Measurements from ENCODE around the gene TBP. TPM values are rescaled to one million over a fixed set of nuclear protein-coding genes. Genes with fewer than 3 reads are reported as not detected.

Gene TBP
- total and polyA plus RNA-seq, 2 of the 13 experiments (the other 11 are each of a cell fraction or from before 2014, with no cell fraction given) = 21.7 to 28.1 TPM

DNA sequence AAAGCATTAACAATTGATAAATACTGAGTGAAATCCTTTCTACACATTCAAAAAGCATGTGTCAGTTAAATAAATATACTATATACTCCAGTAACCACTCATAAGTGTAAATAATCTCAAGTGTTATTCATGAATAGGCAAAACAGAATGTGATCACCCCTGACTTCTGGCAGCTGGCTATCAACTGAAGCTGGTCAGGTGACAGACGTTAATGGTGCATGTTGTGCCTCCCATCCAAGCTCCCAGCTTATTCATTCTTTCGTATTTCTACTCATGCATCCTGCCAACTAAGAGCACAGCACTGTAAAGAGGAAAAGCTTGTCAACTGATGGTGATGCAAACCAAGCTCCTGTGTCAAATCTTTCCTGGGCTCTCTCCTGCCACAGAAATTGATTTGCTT lies 8.8 kb upstream of the TBP start (continued):
- TF ChIP-seq, protein P1, sequence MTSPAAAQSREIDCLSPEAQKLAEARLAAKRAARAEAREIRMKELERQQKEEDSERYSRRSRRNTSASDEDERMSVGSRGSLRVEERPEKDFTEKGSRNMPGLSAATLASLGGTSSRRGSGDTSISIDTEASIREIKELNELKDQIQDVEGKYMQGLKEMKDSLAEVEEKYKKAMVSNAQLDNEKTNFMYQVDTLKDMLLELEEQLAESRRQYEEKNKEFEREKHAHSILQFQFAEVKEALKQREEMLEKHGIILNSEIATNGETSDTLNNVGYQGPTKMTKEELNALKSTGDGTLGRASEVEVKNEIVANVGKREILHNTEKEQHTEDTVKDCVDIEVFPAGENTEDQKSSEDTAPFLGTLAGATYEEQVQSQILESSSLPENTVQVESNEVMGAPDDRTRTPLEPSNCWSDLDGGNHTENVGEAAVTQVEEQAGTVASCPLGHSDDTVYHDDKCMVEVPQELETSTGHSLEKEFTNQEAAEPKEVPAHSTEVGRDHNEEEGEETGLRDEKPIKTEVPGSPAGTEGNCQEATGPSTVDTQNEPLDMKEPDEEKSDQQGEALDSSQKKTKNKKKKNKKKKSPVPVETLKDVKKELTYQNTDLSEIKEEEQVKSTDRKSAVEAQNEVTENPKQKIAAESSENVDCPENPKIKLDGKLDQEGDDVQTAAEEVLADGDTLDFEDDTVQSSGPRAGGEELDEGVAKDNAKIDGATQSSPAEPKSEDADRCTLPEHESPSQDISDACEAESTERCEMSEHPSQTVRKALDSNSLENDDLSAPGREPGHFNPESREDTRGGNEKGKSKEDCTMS (CRISPR knock-in tag; conservative IDR thresholded peaks at IDR 0.05) = no peak
- no peak for TF ChIP-seq THYN1 (CRISPR knock-in tag; IDR thresholded peaks at IDR 0.05; ENCODE audit: borderline replicate concordance, low read depth)
- TF ChIP-seq SSRP1 (CRISPR knock-in tag; IDR thresholded peaks at IDR 0.05) = no peak
- TF ChIP-seq CAMTA2 (CRISPR knock-in tag; IDR thresholded peaks at IDR 0.05; ENCODE audit: borderline replicate concordance) = no peak
- TF ChIP-seq, protein P2, sequence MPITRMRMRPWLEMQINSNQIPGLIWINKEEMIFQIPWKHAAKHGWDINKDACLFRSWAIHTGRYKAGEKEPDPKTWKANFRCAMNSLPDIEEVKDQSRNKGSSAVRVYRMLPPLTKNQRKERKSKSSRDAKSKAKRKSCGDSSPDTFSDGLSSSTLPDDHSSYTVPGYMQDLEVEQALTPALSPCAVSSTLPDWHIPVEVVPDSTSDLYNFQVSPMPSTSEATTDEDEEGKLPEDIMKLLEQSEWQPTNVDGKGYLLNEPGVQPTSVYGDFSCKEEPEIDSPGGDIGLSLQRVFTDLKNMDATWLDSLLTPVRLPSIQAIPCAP (CRISPR knock-in tag; IDR thresholded peaks at IDR 0.05; ENCODE audit: low read depth) = no peak
- no peak for TF ChIP-seq KLF12 (CRISPR knock-in tag; IDR thresholded peaks at IDR 0.05; ENCODE audit: borderline replicate concordance)
- no peak for TF ChIP-seq CBX2 (IDR thresholded peaks at IDR 0.05; ENCODE audit: low read depth, low read length)
- TF ChIP-seq CBX2 (CRISPR knock-in tag; IDR thresholded peaks at IDR 0.05; ENCODE audit: low read depth) = no peak
- TF ChIP-seq, protein P3, sequence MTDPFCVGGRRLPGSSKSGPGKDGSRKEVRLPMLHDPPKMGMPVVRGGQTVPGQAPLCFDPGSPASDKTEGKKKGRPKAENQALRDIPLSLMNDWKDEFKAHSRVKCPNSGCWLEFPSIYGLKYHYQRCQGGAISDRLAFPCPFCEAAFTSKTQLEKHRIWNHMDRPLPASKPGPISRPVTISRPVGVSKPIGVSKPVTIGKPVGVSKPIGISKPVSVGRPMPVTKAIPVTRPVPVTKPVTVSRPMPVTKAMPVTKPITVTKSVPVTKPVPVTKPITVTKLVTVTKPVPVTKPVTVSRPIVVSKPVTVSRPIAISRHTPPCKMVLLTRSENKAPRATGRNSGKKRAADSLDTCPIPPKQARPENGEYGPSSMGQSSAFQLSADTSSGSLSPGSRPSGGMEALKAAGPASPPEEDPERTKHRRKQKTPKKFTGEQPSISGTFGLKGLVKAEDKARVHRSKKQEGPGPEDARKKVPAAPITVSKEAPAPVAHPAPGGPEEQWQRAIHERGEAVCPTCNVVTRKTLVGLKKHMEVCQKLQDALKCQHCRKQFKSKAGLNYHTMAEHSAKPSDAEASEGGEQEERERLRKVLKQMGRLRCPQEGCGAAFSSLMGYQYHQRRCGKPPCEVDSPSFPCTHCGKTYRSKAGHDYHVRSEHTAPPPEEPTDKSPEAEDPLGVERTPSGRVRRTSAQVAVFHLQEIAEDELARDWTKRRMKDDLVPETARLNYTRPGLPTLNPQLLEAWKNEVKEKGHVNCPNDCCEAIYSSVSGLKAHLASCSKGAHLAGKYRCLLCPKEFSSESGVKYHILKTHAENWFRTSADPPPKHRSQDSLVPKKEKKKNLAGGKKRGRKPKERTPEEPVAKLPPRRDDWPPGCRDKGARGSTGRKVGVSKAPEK (CRISPR knock-in tag; IDR thresholded peaks at IDR 0.05; ENCODE audit: borderline replicate concordance) = no peak

Measured in HepG2 (cell line).